DOHH2 (cell line): ENCODE results near the gene C21orf58.

Experiments
- H3F3A ChIP-seq: fragments of 200-600 bp; sonication (generic), shearing (Covaris generic); 2 replicates; pipeline ENCODE4 v1.6.0; 2016; ENCODE audit warnings: antibody characterized with exemption, mild to moderate bottlenecking; ENCODE audit not compliant: control insufficient read depth, insufficient read depth
- H3K27ac ChIP-seq: fragments of 200-600 bp; sonication (generic); 2 replicates; pipeline ENCODE4 v1.5.1; 2014; ENCODE audit warnings: low read depth, mild to moderate bottlenecking, low read length, moderate library complexity
- H3K27me3 ChIP-seq: fragments of 200-600 bp; sonication (generic); 2 replicates; pipeline ENCODE4 v1.6.1; 2014; ENCODE audit warnings: mild to moderate bottlenecking, low read length, mixed read lengths; ENCODE audit not compliant: control insufficient read depth
- H3K36me3 ChIP-seq: fragments of 200-600 bp; sonication (generic); 2 replicates; pipeline ENCODE4 v1.6.1; 2014; ENCODE audit warnings: mild to moderate bottlenecking, low read length, moderate library complexity, mixed read lengths; ENCODE audit not compliant: control insufficient read depth
- H3K4me1 ChIP-seq: fragments of 200-600 bp; sonication (generic); 2 replicates; pipeline ENCODE4 v1.6.1; 2014; ENCODE audit warnings: mild to moderate bottlenecking, low read length, mixed read lengths; ENCODE audit not compliant: control insufficient read depth
- H3K4me2 ChIP-seq: fragments of 200-600 bp; sonication (generic); 2 replicates; pipeline ENCODE4 v1.6.0; 2014; ENCODE audit warnings: mild to moderate bottlenecking, low read length, moderate library complexity
- H3K4me3 ChIP-seq: fragments of 200-600 bp; sonication (generic); 2 replicates; pipeline ENCODE4 v1.5.1; 2014; ENCODE audit warnings: mild to moderate bottlenecking, low read length, mixed read lengths
- H3K79me2 ChIP-seq: fragments of 200-600 bp; sonication (generic); 2 replicates; pipeline ENCODE4 v1.6.1; 2014; ENCODE audit warnings: mild to moderate bottlenecking, low read length, mixed read lengths; ENCODE audit not compliant: control insufficient read depth
- H3K9me2 ChIP-seq: fragments of 200-600 bp; sonication (generic); replicated peaks from 2 replicates; pipeline ENCODE4 v1.6.1; 2014; ENCODE audit warnings: mild to moderate bottlenecking, low read length, mixed read lengths; ENCODE audit not compliant: control insufficient read depth
- H3K9me3 ChIP-seq: fragments of 200-600 bp; sonication (generic); 2 replicates; pipeline ENCODE4 v1.6.1; 2014; ENCODE audit warnings: antibody characterized with exemption, low read length, mixed read lengths; ENCODE audit not compliant: control insufficient read depth, insufficient read depth
- H4K20me1 ChIP-seq: fragments of 200-600 bp; sonication (generic); 2 replicates; pipeline ENCODE4 v1.6.0; 2014; ENCODE audit warnings: low read depth, mild to moderate bottlenecking, antibody characterized with exemption, low read length, moderate library complexity; ENCODE audit not compliant: control insufficient read depth, insufficient read depth
- EZH2phosphoT487 ChIP-seq: fragments of 200-600 bp; sonication (generic); IDR thresholded peaks from 2 replicates; pipeline ENCODE4 v1.6.1; 2017; ENCODE audit warnings: borderline replicate concordance, mild to moderate bottlenecking, antibody characterized with exemption, low read length, moderate library complexity, mixed read lengths
- TF ChIP-seq, protein P1 (sequence below): fragments of 200-600 bp; sonication (generic); IDR thresholded peaks from one replicate; pipeline ENCODE4 v1.5.1; 2014; ENCODE audit warnings: antibody characterized with exemption, mild to moderate bottlenecking, low read depth, low read length; ENCODE audit not compliant: poor library complexity, severe bottlenecking

C21orf58 gene

DNA sequence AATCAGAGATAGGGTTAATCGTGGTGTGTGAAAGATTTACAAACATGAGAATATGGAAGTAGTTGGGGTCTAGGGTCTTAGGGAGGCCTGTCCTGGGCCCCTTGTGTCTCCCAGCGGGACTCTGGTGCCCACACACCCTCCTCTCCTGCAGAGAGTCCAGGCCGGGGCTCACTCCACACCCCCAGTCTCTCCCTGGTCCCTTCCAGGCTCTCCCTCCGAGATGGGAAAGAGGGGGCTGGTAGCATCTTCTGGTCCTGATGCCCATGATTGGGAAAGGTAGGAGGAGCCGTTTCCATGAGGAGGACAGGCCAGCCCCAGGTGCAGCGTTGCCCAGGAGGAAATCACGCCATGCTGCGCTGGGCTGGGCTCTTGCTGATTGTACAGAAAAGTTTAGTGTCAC lies 26.9 kb upstream of the C21orf58 start:
- Histone ChIP-seq H3K27me3 (no peaks in the 10 kb centered on the region), H4K20me1 (no peaks in the 10 kb centered on the region), H3K9me2 (no peaks in the 10 kb centered on the region), H3K4me3 (no peak overlapping the region), H3K27ac (no peak overlapping the region), H3K36me3 (peaks cover 91% of the 10 kb centered on the region), H3K4me2 (no peak overlapping the region), H3K9me3 (no peaks in the 10 kb centered on the region), H3K4me1 (peaks cover under 1% of the 10 kb centered on the region), H3K79me2 (peaks cover 5% of the 10 kb centered on the region), H3F3A (no peaks in the 10 kb centered on the region)
- TF ChIP-seq, protein P1, sequence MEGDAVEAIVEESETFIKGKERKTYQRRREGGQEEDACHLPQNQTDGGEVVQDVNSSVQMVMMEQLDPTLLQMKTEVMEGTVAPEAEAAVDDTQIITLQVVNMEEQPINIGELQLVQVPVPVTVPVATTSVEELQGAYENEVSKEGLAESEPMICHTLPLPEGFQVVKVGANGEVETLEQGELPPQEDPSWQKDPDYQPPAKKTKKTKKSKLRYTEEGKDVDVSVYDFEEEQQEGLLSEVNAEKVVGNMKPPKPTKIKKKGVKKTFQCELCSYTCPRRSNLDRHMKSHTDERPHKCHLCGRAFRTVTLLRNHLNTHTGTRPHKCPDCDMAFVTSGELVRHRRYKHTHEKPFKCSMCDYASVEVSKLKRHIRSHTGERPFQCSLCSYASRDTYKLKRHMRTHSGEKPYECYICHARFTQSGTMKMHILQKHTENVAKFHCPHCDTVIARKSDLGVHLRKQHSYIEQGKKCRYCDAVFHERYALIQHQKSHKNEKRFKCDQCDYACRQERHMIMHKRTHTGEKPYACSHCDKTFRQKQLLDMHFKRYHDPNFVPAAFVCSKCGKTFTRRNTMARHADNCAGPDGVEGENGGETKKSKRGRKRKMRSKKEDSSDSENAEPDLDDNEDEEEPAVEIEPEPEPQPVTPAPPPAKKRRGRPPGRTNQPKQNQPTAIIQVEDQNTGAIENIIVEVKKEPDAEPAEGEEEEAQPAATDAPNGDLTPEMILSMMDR: no peak
- TF ChIP-seq EZH2phosphoT487: no peak

DNA sequence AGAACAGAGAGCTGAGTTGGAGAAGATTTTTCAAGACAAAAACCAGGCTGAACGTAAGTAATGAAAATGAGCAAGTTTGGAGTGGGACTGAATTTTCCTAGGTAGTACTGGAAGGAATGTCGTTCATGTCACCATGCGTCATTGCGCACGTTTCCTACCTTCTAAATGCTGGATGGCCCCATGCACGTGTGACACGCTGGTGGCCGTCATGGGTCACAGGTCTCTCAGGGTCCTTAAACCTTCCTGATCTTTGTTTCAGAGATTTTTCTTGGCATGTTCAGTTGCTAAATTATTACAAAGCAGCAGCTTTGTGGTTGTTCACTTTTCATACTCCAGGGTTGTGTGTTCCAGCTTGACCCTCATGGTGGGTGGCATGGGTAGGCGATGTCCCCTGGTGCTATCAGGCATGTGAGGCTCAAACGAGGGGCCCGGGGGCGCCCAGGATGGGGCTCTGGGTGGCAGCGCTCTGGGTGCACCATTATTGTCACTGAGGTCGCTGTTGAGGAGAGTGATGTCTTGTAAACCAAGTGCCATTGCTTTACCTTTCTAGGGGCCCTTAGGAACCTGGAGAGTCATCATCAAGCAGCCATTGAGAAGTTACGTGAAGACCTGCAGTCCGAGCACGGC lies 25.6 kb upstream of the C21orf58 start:
- Histone ChIP-seq H3K36me3 (peaks cover 88% of the 10 kb centered on the region), H3K27me3 (no peaks in the 10 kb centered on the region), H3K9me3 (no peaks in the 10 kb centered on the region), H4K20me1 (no peaks in the 10 kb centered on the region), H3K9me2 (no peaks in the 10 kb centered on the region), H3K79me2 (peaks cover 18% of the 10 kb centered on the region), H3K27ac (no peak overlapping the region), H3K4me3 (no peak overlapping the region), H3K4me1 (no peaks in the 10 kb centered on the region), H3K4me2 (no peak overlapping the region), H3F3A (no peaks in the 10 kb centered on the region)
- TF ChIP-seq EZH2phosphoT487: no peak
- TF ChIP-seq, protein P1: no peak

DNA sequence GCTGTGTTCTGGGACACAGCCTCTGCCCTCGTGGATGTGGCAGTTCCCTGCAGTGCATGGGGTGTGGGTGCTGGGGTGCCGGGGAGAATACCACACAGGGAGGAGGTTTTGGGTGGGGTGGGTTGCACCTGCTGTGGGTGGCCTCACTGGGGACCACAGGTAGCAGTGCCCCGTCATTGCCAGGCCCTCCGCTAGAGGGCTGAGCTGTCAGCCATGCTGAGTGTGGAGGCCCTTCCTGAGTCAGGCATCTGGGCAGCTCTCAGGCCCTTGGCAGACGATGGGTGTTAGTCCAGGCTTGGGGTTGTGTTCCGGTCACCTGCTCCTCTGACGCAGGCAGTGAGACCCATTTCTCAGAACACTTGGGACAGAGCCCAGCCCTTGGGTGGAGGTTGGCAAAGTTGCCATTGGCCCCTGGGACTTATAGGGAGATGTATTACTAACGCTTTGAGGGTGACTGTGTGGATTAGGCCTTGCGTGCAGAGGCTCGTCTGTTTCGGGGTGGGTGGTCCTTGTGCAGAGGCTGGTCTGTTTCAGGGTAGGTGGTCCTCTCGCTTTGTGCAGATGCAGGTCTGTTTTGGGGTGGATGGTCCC lies 24.2 kb upstream of the C21orf58 start:
- H3K4me1 ChIP-seq: no peaks in the 10 kb centered on the region
- H3K4me3 ChIP-seq: no peak overlapping the region
- no peak overlapping the region for H3K27ac ChIP-seq
- H3K9me3 ChIP-seq: no peaks in the 10 kb centered on the region
- no peak overlapping the region for H3K4me2 ChIP-seq
- H3K79me2 ChIP-seq: peaks cover 31% of the 10 kb centered on the region
- no peaks in the 10 kb centered on the region for H4K20me1 ChIP-seq
- H3K27me3 ChIP-seq: no peaks in the 10 kb centered on the region
- TF ChIP-seq, protein P1: no peak
- TF ChIP-seq EZH2phosphoT487: no peak
- no peaks in the 10 kb centered on the region for H3K9me2 ChIP-seq
- H3K36me3 ChIP-seq: peaks cover 79% of the 10 kb centered on the region
- H3F3A ChIP-seq: no peaks in the 10 kb centered on the region
